ENCODE data around the gene SYT3. TPM values are rescaled to one million over a fixed set of nuclear protein-coding genes. Genes with fewer than 3 reads are reported as not detected.

Gene SYT3
- total RNA-seq, 1 donor from 2014 or later, result 0.11 TPM

- intact Hi-C loops (cut with DNase I), result no loop called here
- DNase-seq, result no peak
- ATAC-seq (ENCODE audit: poor library complexity), result no peak
These were observed 23.8 kb upstream of the SYT3 start for GRCh38 chr19:50663482-50663790.

- intact Hi-C loops (cut with DNase I), result no loop called here
- ATAC-seq (ENCODE audit: poor library complexity), result no peak
- DNase-seq, result no peak
These were observed 23.2 kb upstream of the SYT3 start for GRCh38 chr19:50662651-50663481.

- ATAC-seq (ENCODE audit: poor library complexity) (no peak), DNase-seq (no peak)
- intact Hi-C loops (cut with DNase I), result no loop called here
These were observed 22.3 kb upstream of the SYT3 start for GRCh38 chr19:50661766-50662650.

- DNase-seq (no peak), ATAC-seq (ENCODE audit: poor library complexity) (no peak)
- intact Hi-C loops (cut with DNase I), result no loop called here
These were observed 21.3 kb upstream of the SYT3 start for GRCh38 chr19:50661023-50661422.

GRCh38 chr19:50660088-50660366, 20.3 kb upstream of the SYT3 start:
- no peak for ATAC-seq (ENCODE audit: poor library complexity)

GRCh38 chr19:50659318-50660087, 19.8 kb upstream of the SYT3 start:
- no peak for DNase-seq
- intact Hi-C loops (cut with DNase I), result no loop called here
- no peak for ATAC-seq (ENCODE audit: poor library complexity)

More at GRCh38 chr19:50660088-50660366, 20.3 kb upstream of the SYT3 start:
- intact Hi-C loops (cut with DNase I), result no loop called here
- no peak for DNase-seq

- DNase-seq (peak; percentile 63), ATAC-seq (ENCODE audit: poor library complexity) (peak; percentile 85)
- intact Hi-C loops (cut with DNase I), result no loop called here
These were observed 19.0 kb upstream of the SYT3 start for GRCh38 chr19:50658441-50659317.

- DNase-seq (peak; percentile 89), ATAC-seq (ENCODE audit: poor library complexity) (peak; percentile 89)
- intact Hi-C loops (cut with DNase I), result no loop called here
These were observed 18.2 kb upstream of the SYT3 start for GRCh38 chr19:50657712-50658440.

GRCh38 chr19:50657222-50657669, 17.6 kb upstream of the SYT3 start:
- intact Hi-C loops (cut with DNase I), result no loop called here
- no peak for ATAC-seq (ENCODE audit: poor library complexity)

GRCh38 chr19:50654882-50655281, 15.2 kb upstream of the SYT3 start:
- ATAC-seq (ENCODE audit: poor library complexity) (no peak), DNase-seq (no peak)
- intact Hi-C loops (cut with DNase I), result no loop called here

More at GRCh38 chr19:50657222-50657669, 17.6 kb upstream of the SYT3 start:
- no peak for DNase-seq

- DNase-seq, result no peak
- no peak for ATAC-seq (ENCODE audit: poor library complexity)
- intact Hi-C loops (cut with DNase I), result no loop called here
These were observed 13.0 kb upstream of the SYT3 start for GRCh38 chr19:50652722-50653121.

- intact Hi-C loops (cut with DNase I), result no loop called here
- ATAC-seq (ENCODE audit: poor library complexity) (no peak), DNase-seq (no peak)
These were observed 11.5 kb upstream of the SYT3 start for GRCh38 chr19:50651174-50651573.

GRCh38 chr19:50649433-50650391, 10.0 kb upstream of the SYT3 start, which contains the start of gene C19orf81:
Gene C19orf81 (plus strand): TSS chr19:50649445. CDS start chr19:50649445, 0 bp downstream.
- ATAC-seq (ENCODE audit: poor library complexity), result no peak
- intact Hi-C loops (cut with DNase I), result no loop called here
- DNase-seq, result no peak

- ATAC-seq (ENCODE audit: poor library complexity), result no peak
- no peak for DNase-seq
- intact Hi-C loops (cut with DNase I), result no loop called here
These were observed 9.0 kb upstream of the SYT3 start for GRCh38 chr19:50648659-50649058.

- no peak for DNase-seq
- intact Hi-C loops (cut with DNase I), result no loop called here
These were observed 8.4 kb upstream of the SYT3 start for GRCh38 chr19:50647879-50648615.

More at GRCh38 chr19:50647879-50648615, 8.4 kb upstream of the SYT3 start:
- no peak for ATAC-seq (ENCODE audit: poor library complexity)

Data from Right ventricle myocardium superior (tissue), 1 donor.